GM12864 (cell line): ENCODE measurements around the gene ATP13A1.

Experiments used
- DNase-seq: peaks from one replicate; pipeline ENCODE4 v3.0.0-alpha.2; 2011; ENCODE audit warnings: low read depth
- H3K4me3 ChIP-seq: 2 replicates; pipeline ENCODE4 v1.5.1; 2011; ENCODE audit warnings: mild to moderate bottlenecking, low read depth, low read length, control low read depth
- TF ChIP-seq, protein P1 (sequence below): IDR thresholded peaks from 2 replicates; pipeline ENCODE4 v1.5.1; 2011; ENCODE audit warnings: low read depth, mild to moderate bottlenecking, moderate library complexity, low read length, control low read depth, inconsistent platforms; ENCODE audit errors: missing control alignments

Gene ATP13A1

GRCh38 chr19:19633711-19634515 is 29.6 kb downstream of the ATP13A1 start:
- H3K4me3 ChIP-seq = no peak overlapping the region
- TF ChIP-seq, protein P1, sequence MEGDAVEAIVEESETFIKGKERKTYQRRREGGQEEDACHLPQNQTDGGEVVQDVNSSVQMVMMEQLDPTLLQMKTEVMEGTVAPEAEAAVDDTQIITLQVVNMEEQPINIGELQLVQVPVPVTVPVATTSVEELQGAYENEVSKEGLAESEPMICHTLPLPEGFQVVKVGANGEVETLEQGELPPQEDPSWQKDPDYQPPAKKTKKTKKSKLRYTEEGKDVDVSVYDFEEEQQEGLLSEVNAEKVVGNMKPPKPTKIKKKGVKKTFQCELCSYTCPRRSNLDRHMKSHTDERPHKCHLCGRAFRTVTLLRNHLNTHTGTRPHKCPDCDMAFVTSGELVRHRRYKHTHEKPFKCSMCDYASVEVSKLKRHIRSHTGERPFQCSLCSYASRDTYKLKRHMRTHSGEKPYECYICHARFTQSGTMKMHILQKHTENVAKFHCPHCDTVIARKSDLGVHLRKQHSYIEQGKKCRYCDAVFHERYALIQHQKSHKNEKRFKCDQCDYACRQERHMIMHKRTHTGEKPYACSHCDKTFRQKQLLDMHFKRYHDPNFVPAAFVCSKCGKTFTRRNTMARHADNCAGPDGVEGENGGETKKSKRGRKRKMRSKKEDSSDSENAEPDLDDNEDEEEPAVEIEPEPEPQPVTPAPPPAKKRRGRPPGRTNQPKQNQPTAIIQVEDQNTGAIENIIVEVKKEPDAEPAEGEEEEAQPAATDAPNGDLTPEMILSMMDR = no peak
- DNase-seq = no peak

DNA sequence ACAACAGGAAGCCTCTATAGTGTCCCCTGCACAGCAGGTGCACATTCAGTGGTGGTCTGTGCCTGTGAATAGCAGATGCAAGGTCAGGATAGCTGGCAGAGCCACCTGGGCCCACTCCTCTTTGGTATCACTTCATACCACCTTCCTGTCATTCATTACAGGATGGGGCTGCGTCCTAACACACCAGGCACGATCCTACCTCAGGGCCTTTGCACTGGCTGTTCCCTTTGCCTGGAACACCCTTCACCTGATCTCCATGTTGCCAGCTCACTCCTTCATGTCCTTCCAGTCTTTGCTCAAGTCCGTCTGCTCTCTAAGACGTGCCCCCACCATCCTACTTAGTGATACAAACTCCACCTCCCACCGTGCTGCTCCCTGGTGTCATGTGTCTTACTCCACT is 30.8 kb downstream of the ATP13A1 start:
- no peak for DNase-seq
- no peak overlapping the region for H3K4me3 ChIP-seq
- TF ChIP-seq, protein P1 = no peak

GRCh38 chr19:19631346-19631745 is 32.1 kb downstream of the ATP13A1 start:
- TF ChIP-seq, protein P1 = no peak
- H3K4me3 ChIP-seq = no peak overlapping the region
- no peak for DNase-seq

DNA sequence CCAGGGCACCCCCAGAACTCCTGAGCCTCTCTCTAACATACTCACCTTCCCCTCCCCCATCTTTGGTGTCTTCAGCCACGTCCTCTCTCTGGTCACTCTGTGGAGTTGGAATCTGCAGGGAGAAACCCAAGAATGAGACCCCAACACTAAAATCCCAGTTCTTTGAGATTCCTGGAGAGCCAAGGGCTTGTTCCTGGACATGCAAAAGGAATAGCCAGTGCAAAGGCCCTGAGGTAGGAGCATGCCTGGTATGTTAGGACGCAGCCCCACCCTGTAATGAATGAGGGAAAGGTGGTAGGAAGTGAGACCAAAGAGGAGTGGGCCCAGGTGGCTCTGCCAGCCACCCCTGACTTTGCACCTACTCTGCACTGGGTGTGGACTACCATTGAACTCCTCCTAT is 33.0 kb downstream of the ATP13A1 start:
- DNase-seq = no peak
- H3K4me3 ChIP-seq = no peak overlapping the region
- TF ChIP-seq, protein P1 = no peak

- TF ChIP-seq, protein P1 = no peak
- H3K4me3 ChIP-seq = no peak overlapping the region
- no peak for DNase-seq
Measured at GRCh38 chr19:19630062-19630414, 33.4 kb downstream of the ATP13A1 start.

DNA sequence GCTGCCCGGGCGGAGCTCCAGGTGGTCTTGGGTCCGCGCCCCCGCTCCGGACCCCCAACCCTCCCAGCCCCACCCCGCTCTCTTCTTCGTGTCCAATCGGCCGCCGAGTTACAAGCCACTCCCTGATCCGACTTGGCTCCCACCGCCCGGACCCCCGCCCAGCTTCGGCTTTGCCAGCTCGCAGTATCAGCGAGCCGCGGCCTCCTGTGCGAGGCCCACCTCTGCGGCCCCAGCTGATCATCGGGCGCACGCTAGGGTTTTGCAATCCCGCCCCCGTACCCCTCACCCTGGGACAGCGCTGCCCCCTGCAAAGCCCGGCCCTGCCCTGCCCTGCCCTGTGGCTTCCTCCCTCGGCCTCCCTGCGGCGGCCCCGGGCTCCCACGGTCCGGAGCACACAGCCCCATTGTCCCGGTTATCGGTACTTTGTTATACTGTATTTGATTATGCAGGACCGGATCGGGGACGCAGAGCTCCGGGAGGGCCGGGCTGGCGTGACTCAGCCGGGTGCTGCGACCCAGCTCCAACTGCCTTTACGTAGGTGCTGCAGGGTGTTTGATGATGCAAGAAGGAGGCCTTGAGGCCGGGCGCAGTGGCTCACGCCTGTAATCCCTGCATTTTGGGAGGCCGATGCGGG is 34.9 kb downstream of the ATP13A1 start:
- H3K4me3 ChIP-seq = peak overlapping the region; percentile 67
- TF ChIP-seq, protein P1 = no peak
- no peak for DNase-seq
